ENCODE results near the gene TRDN. TPM values are rescaled to one million over a fixed set of nuclear protein-coding genes. Genes with fewer than 3 reads are reported as not detected.

TRDN gene
- total RNA-seq, 1 donor from 2014 or later = 0.06 TPM

GRCh38 chr6:123598011-123598410 is 38.7 kb downstream of the TRDN start:
- Mint-ChIP-seq H3K9me3 (no peaks in the 10 kb centered on the region), H3K4me3 (no peak overlapping the region), H3K27me3 (ENCODE audit: insufficient read depth, low read depth) (no peaks in the 10 kb centered on the region), H3K36me3 (no peaks in the 10 kb centered on the region), H3K4me1 (no peaks in the 10 kb centered on the region), H3K27ac (no peak overlapping the region)
- H3K27me3 ChIP-seq = no peaks in the 10 kb centered on the region
- no peak overlapping the region for H3K4me3 ChIP-seq
- TF ChIP-seq EZH2 (IDR thresholded peaks at IDR 0.05) = no peak
- TF ChIP-seq EZH2phosphoT487 (IDR thresholded peaks at IDR 0.05) = no peak
- TF ChIP-seq CTCF (IDR thresholded peaks at IDR 0.05) = no peak
- H3K9me3 ChIP-seq (ENCODE audit: low read depth) = no peaks in the 10 kb centered on the region
- H3K79me2 ChIP-seq (ENCODE audit: low read depth) = no peaks in the 10 kb centered on the region
- H3K4me2 ChIP-seq = no peak overlapping the region
- no peak overlapping the region for H3K27ac ChIP-seq
- H2AFZ ChIP-seq (replicated peaks) = no peak overlapping the region
- no peaks in the 10 kb centered on the region for H3K36me3 ChIP-seq
- no peak for DNase-seq (ENCODE audit: low spot score)
- no peaks in the 10 kb centered on the region for H4K20me1 ChIP-seq (ENCODE audit: low read depth)
- no peaks in the 10 kb centered on the region for H3F3A ChIP-seq (ENCODE audit: low read depth)
- H3K4me1 ChIP-seq = no peaks in the 10 kb centered on the region
- no peak overlapping the region for H3K9ac ChIP-seq

- Histone ChIP-seq H3K4me1 (peaks cover 4% of the 10 kb centered on the region), H3K27ac (no peak overlapping the region), H3K79me2 (ENCODE audit: low read depth) (no peaks in the 10 kb centered on the region), H3K4me2 (no peak overlapping the region), H3F3A (ENCODE audit: low read depth) (no peaks in the 10 kb centered on the region), H3K4me3 (no peak overlapping the region), H2AFZ (replicated peaks) (no peak overlapping the region), H3K36me3 (no peaks in the 10 kb centered on the region), H3K9me3 (ENCODE audit: low read depth) (no peaks in the 10 kb centered on the region), H3K9ac (no peak overlapping the region), H4K20me1 (ENCODE audit: low read depth) (no peaks in the 10 kb centered on the region), H3K27me3 (no peaks in the 10 kb centered on the region)
- Mint-ChIP-seq H3K9me3 (peaks cover 3% of the 10 kb centered on the region), H3K27ac (no peak overlapping the region), H3K4me3 (no peak overlapping the region), H3K4me1 (no peaks in the 10 kb centered on the region), H3K27me3 (ENCODE audit: insufficient read depth, low read depth) (no peaks in the 10 kb centered on the region), H3K36me3 (no peaks in the 10 kb centered on the region)
- TF ChIP-seq EZH2phosphoT487 (IDR thresholded peaks at IDR 0.05) (no peak), EZH2 (IDR thresholded peaks at IDR 0.05) (no peak), CTCF (IDR thresholded peaks at IDR 0.05) (no peak)
- DNase-seq (ENCODE audit: low spot score) = no peak
Measured at GRCh38 chr6:123594776-123595175, 42.0 kb downstream of the TRDN start.

- TF ChIP-seq EZH2 (IDR thresholded peaks at IDR 0.05) (no peak), EZH2phosphoT487 (IDR thresholded peaks at IDR 0.05) (no peak), CTCF (IDR thresholded peaks at IDR 0.05) (no peak)
- H3K9ac ChIP-seq = no peak overlapping the region
- H4K20me1 ChIP-seq (ENCODE audit: low read depth) = no peaks in the 10 kb centered on the region
- no peak overlapping the region for H2AFZ ChIP-seq (replicated peaks)
- DNase-seq (ENCODE audit: low spot score) = no peak
- H3K27me3 ChIP-seq = no peaks in the 10 kb centered on the region
- H3K4me2 ChIP-seq = no peak overlapping the region
- peaks cover 6% of the 10 kb centered on the region for H3K4me1 Mint-ChIP-seq
- H3K79me2 ChIP-seq (ENCODE audit: low read depth) = no peaks in the 10 kb centered on the region
- H3K9me3 Mint-ChIP-seq = peaks cover 3% of the 10 kb centered on the region
- no peak overlapping the region for H3K4me3 ChIP-seq
- peaks cover 17% of the 10 kb centered on the region for H3K4me1 ChIP-seq
- H3K36me3 ChIP-seq = no peaks in the 10 kb centered on the region
- no peak overlapping the region for H3K27ac ChIP-seq
- no peak overlapping the region for H3K27ac Mint-ChIP-seq
- no peaks in the 10 kb centered on the region for H3K9me3 ChIP-seq (ENCODE audit: low read depth)
- H3K4me3 Mint-ChIP-seq = no peak overlapping the region
- no peaks in the 10 kb centered on the region for H3F3A ChIP-seq (ENCODE audit: low read depth)
- no peaks in the 10 kb centered on the region for H3K27me3 Mint-ChIP-seq (ENCODE audit: insufficient read depth, low read depth)
- no peaks in the 10 kb centered on the region for H3K36me3 Mint-ChIP-seq
Measured at GRCh38 chr6:123592426-123592825, 44.3 kb downstream of the TRDN start.
